NCI-H748 treated with DMSO at 0.1 percent for 48 hours (cell line): Measurements from ENCODE around the gene SMIM23.

Source experiments
- DNase-seq: peaks from one replicate; lab custom pipeline; 2025; lab: John Stamatoyannopoulos, UW

Gene SMIM23

GRCh38 chr5:171816666-171817065 is 31.0 kb downstream of the SMIM23 start:
- no peak for DNase-seq

GRCh38 chr5:171820561-171820960 is 34.9 kb downstream of the SMIM23 start:
- DNase-seq = no peak

GRCh38 chr5:171821286-171821685 is 35.7 kb downstream of the SMIM23 start:
- DNase-seq = no peak

DNA sequence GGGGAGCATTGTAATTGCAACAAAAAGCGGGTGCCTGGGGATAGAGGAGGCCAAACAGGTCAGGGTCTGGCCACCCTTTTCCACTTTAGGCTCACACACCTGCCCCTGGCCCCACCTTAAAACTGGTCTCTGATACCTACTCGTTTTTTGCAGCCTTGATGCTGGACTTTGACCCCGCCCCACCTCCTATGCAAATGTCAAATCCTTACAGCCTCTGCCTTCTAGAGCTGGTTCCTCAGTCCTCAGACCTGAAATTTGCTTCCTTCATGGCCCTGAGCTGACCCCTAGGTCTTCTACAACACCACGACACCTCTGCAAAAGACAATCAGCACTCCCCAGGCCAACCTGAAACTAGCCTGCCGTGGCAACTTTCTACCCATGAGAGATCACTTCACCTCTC is 37.7 kb downstream of the SMIM23 start:
- DNase-seq = no peak

- DNase-seq = no peak
Observed at GRCh38 chr5:171825051-171825450, 39.4 kb downstream of the SMIM23 start.

DNA sequence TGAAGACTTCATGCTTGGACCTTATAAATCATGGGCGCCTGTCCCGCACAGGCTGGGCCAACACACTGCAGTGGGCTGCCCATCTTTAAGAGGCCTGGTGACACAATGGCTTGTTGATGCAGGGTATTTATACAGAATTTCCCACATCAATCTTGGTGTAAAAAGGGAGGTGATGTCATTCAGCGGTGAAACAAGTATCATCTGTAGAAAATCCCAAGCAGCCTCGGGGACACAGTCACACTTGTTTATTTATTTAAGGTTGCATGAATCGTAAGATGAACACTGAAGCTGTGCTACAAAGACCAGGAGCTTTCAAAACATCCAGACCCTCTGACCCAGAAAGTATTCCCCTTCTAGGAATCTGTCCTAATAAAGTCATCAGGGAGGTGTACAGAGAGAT is 40.5 kb downstream of the SMIM23 start:
- no peak for DNase-seq

- no peak for DNase-seq
Observed at GRCh38 chr5:171827162-171827561, 41.5 kb downstream of the SMIM23 start.

DNA sequence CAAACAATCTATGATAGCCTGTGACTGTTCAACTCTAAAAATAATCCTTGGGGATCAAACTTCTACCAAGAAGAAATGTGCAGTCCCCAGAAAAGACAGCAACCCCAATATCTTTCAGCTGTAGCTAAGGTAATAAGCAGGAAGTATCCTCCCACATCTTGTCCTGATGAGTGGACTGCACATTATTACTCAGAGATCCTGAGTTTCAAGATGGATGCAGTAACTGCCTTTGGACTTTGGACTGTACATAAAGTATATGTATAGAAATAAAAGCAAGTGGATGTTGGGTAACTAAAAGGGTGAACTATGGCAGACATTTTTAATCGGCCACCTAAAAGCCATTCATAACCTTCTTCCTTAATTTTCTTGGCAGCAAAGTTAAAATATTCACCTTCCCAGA is 45.1 kb downstream of the SMIM23 start:
- no peak for DNase-seq

DNA sequence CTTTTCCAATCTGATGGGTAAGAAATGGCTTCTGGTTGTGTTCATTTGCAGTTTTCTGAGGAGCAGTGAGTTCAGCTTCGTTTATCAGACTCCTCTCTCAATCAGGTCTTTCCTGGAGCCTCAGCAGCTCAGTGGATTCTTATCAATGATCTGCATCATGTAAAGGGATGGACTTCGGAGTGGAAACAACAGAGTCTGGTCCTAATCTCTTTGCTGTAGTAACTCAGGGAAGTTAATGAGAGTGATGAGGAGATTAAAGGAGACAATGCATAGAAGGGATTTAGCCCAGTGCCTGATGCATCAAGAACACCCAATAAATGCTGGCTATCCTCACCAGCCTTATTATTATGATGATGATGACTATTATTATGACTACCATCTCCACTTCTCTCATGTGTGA is 47.2 kb downstream of the SMIM23 start:
- DNase-seq = no peak

DNA sequence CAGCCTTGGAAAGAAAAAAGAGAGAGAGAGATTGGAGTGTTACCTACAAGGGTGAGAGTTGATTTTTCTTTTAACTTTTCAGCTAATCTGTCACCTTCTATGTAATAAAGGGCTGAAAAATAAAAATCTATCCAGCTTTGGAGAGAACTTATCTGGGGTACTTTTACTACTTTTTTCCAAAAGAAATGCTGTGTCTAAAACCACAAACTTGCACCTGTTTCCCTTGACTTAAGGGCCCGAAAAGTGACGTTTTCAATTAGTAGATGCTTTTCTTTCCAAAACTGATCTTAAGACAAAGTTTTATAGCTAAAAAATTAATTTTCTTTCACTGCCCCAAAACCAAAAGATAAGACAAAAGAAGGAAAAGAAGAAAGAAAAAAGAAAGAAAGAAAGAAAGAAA is 48.8 kb downstream of the SMIM23 start:
- no peak for DNase-seq

DNA sequence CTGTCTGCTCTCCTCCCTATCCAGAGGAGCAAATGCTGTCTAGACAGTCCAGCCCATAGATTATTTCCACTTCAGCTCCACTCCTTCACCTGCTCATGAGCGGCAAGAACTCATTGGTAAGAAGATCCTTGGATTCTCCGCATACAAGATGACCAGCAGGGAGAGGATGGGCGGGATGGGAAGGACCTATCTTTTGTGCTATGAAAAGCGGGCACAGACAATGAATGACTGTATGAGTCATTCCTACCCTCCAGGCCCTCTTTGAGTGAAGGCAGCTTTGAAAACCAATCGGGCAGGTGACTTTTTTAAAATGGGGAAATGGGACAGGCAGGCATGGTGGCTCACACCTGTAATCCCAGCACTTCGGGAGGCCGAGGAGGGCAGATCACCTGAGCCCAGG is 49.4 kb downstream of the SMIM23 start:
- no peak for DNase-seq

- no peak for DNase-seq
Observed at GRCh38 chr5:171837522-171837921, 51.9 kb downstream of the SMIM23 start.

GRCh38 chr5:171838066-171838465 is 52.4 kb downstream of the SMIM23 start:
- no peak for DNase-seq

DNA sequence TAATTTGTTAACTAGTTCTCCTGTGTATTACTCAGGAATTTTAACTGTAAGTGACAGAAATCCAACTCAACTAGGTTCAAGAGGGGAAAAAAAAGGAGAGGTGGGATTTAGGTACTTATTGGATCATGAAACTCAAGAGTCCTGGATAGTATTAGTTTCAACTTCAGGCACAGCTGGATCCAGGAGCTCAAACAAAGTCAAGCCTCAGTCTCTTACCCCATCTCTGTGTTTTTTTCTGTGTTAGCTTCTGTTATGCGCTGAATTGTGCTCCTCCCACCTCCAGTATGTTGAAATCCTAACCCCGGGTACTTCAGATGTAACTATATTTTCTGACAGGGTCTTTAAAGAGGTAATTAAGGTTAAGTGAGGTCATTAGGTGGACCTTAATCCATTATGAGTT is 53.5 kb downstream of the SMIM23 start:
- DNase-seq = no peak

DNA sequence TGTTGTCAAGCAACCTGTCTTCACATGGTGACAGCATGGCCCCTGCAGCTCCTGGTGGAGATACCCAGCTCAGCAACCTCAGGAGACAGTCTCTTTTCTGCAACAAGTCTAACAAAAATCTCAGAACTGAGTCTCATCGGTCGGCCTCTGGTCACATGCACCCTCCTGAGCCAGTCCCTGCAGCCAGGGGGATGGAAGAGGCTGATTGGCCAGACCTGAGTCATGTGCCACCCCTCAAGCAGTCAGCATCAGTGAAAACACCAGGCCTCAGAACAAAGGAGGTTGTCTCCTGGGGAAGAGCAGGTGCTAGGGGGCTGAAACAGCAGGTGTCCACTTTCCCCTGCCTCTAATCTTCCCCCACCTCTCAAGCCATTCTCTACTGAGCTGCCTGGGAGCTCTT is 54.4 kb downstream of the SMIM23 start:
- no peak for DNase-seq
